ENCODE measurements around the gene ESRRA.

GRCh38 chr11:64298966-64299846, 6.1 kb upstream of the ESRRA start:
- peak in 1 of 4 experiments; percentile 12 for TF ChIP-seq CTCF (IDR thresholded peaks at IDR 0.05)
- TF ChIP-seq POLR2A (IDR thresholded peaks at IDR 0.05), result no peak

All from prostate gland (tissue), 2 donors.